Subcutaneous abdominal adipose tissue (tissue), 5 donors: ENCODE data around the gene PATZ1.
A peak's percentile ranks its signal among the peaks of the same experiment; 100 is the strongest.
"Not testable (repeated sequence)": the region's sequence is repeated elsewhere in the genome, so short reads cannot be mapped to it uniquely, and the experiment has no call there.

ENCODE experiments used
- H3K27ac ChIP-seq: one replicate; pipeline ENCODE4 v1.7.0; 2013; ENCODE audit warnings: low read depth, mild to moderate bottlenecking, inconsistent platforms, low read length, moderate library complexity
- H3K27me3 ChIP-seq, 5 donors: one replicate each; pipeline ENCODE4 v1.7.0; 2013; ENCODE audit warnings: low read length in 5 of 5, inconsistent platforms in 1 of 5; ENCODE audit not compliant: control insufficient read depth in 5 of 5, insufficient read depth in 4 of 5
- H3K36me3 ChIP-seq, 5 donors: one replicate each; pipeline ENCODE4 v1.7.0; 2013; ENCODE audit warnings: low read length in 5 of 5; ENCODE audit not compliant: control insufficient read depth in 5 of 5, insufficient read depth in 5 of 5
- H3K4me1 ChIP-seq, 5 donors: one replicate each; pipeline ENCODE4 v1.7.0; 2013; ENCODE audit warnings: low read length in 5 of 5, mild to moderate bottlenecking in 3 of 5, moderate library complexity in 1 of 5; ENCODE audit not compliant: control insufficient read depth in 5 of 5, insufficient read depth in 5 of 5
- H3K4me3 ChIP-seq, 5 donors: one replicate each; pipeline ENCODE4 v1.7.0; 2013; ENCODE audit warnings: low read length in 5 of 5, low read depth in 1 of 5
- H3K9ac ChIP-seq, 5 donors: one replicate each; pipeline ENCODE4 v1.7.0; 2013; ENCODE audit warnings: low read length in 5 of 5, mild to moderate bottlenecking in 4 of 5, moderate library complexity in 3 of 5
- H3K9me3 ChIP-seq, 5 donors: one replicate each; pipeline ENCODE4 v1.7.0; 2013; ENCODE audit warnings: low read length in 5 of 5; ENCODE audit not compliant: control insufficient read depth in 5 of 5
- donor health status: healthy.
- donor health status: healthy.
- donor health status: healthy.
- donor health status: healthy.
- donor health status: healthy.

The PATZ1 gene

GRCh38 chr22:31321421-31321820 lies 24.7 kb downstream of the PATZ1 start:
- Histone ChIP-seq H3K27ac (no peak overlapping the region), H3K4me3 (no peak overlapping the region), H3K4me1 (no peaks in the 10 kb centered on the region), H3K9ac (no peak overlapping the region), H3K36me3 (peaks cover 0 to 36% (median 18%) of the 10 kb centered on the region in 5 donors), H3K27me3 (no peaks in the 10 kb centered on the region), H3K9me3 (no peaks in the 10 kb centered on the region)

DNA sequence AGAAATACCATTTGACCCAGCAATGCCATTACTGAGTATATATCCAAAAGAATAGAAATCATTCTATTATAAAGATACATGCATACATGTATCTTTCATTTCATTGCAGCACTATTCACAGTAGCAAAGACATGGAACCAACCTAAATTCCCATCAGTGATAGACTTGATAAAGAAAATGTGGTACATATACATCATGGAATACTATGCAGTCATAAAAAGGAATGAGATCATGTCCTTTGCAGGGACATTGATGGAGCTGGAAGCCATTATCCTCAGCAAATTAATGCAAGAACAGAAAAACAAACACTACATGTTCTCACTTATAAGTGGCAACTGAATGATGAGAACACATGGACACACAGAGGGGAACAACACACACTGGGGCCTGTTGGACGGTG lies 31.9 kb downstream of the PATZ1 start:
- not testable (repeated sequence) for H3K4me1 ChIP-seq, H3K4me3 ChIP-seq, H3K27me3 ChIP-seq, H3K9ac ChIP-seq, H3K27ac ChIP-seq, H3K36me3 ChIP-seq, H3K9me3 ChIP-seq

DNA sequence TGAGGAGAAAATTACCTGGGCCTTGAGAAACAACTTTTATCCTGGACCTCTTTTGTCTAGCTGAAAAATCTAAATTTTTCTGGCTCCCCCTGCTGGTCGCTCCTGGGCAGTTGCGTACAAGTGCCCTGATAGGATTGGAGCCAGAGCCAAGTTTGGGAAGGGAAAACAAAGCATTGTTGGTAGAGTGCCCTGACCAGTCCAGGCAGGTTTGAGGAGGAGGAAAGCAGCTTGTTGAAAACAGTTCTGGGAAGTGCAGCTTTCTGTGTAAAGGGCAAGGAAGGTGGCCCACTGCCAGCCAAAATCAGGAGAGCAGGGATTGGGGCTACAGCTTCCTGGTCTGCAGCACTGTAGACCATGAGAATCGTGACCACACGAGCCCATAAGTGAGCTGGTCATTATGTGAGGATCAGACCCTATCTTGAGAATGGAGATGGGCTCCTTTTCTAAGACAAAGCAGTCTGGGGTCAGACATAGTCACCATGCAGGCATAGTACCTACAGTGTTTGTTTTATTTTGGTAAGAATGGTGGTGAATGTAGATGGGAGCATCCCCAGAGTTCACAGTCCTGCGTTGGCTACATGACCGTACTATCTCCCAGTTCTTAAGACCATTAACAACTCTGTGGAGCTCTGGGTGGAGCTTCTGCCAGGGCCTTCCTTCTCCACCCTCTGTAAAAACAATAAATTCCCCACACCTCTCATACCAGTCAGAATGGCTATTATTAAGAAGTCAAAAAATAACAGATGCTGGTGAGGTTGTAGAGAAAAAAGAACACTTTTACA lies 32.6 kb downstream of the PATZ1 start:
- H3K36me3 ChIP-seq: no peaks in the 10 kb centered on the region
- no peaks in the 10 kb centered on the region for H3K27me3 ChIP-seq
- peaks cover 0 to 7% (median 4%) of the 10 kb centered on the region in 5 donors for H3K9me3 ChIP-seq
- no peak overlapping the region for H3K4me3 ChIP-seq
- H3K4me1 ChIP-seq: peaks cover 3 to 10% (median 6%) of the 10 kb centered on the region in 5 donors
- H3K9ac ChIP-seq: no peak overlapping the region
- peak overlapping the region; percentile 28 for H3K27ac ChIP-seq

DNA sequence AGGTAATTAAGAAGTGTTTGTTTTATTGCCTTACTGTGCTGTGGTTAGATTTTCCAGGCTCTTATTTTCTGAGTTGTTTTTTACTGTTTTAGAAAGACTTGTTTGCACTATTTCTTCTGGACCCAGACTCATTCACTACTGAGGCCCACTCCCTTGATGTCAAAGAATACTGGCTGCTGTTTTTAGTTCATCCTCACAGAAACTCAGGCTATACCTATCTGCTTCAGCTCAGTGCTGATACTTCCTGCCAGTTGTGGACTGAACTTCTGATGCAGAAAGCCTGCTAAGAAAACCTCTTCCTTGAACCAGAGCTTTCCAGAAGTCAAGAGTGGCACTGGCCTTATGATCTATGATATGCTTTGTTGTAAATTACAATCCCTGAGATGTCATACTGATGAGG lies 38.0 kb downstream of the PATZ1 start:
- no peaks in the 10 kb centered on the region for H3K27me3 ChIP-seq
- H3K36me3 ChIP-seq: no peaks in the 10 kb centered on the region
- H3K9ac ChIP-seq: no peak overlapping the region
- no peak overlapping the region for H3K4me3 ChIP-seq
- no peak overlapping the region for H3K27ac ChIP-seq
- no peaks in the 10 kb centered on the region for H3K9me3 ChIP-seq
- peaks cover 0 to 4% (median under 1%) of the 10 kb centered on the region in 5 donors for H3K4me1 ChIP-seq

GRCh38 chr22:31305194-31305593 lies 41.0 kb downstream of the PATZ1 start:
- Histone ChIP-seq H3K36me3 (no peaks in the 10 kb centered on the region), H3K9me3 (no peaks in the 10 kb centered on the region), H3K27ac (no peak overlapping the region), H3K4me1 (peaks cover 0 to 23% (median 12%) of the 10 kb centered on the region in 5 donors), H3K9ac (no peak overlapping the region), H3K4me3 (no peak overlapping the region), H3K27me3 (no peaks in the 10 kb centered on the region)

DNA sequence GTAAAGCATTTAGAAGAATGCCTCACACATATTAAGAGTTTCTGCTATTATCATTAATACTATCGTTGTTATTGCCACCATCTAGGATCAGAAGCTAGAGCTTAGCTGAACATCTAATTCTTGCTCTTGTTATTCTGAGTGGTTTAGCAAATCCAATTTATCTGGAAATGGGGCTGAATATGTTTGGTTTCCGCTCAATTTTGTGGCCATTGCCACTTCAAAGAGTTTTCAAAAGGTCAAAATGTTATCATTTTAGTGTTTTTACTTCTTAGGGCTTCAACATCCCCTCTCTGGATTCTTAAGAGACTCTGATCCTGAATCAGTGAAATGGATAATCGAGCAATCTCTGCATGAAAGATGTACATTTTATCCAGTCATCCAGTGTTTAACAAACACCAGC lies 43.6 kb downstream of the PATZ1 start:
- Histone ChIP-seq H3K36me3 (no peaks in the 10 kb centered on the region), H3K9ac (no peak overlapping the region), H3K9me3 (no peaks in the 10 kb centered on the region), H3K27ac (no peak overlapping the region), H3K4me3 (no peak overlapping the region), H3K27me3 (no peaks in the 10 kb centered on the region), H3K4me1 (peaks cover 0 to 22% (median 12%) of the 10 kb centered on the region in 5 donors)

- no peak overlapping the region for H3K4me3 ChIP-seq
- no peaks in the 10 kb centered on the region for H3K9me3 ChIP-seq
- peaks cover 2 to 25% (median 16%) of the 10 kb centered on the region in 5 donors for H3K4me1 ChIP-seq
- H3K9ac ChIP-seq: no peak overlapping the region
- no peaks in the 10 kb centered on the region for H3K27me3 ChIP-seq
- no peak overlapping the region for H3K27ac ChIP-seq
- no peaks in the 10 kb centered on the region for H3K36me3 ChIP-seq
Measured at GRCh38 chr22:31302006-31302405, 44.1 kb downstream of the PATZ1 start.

DNA sequence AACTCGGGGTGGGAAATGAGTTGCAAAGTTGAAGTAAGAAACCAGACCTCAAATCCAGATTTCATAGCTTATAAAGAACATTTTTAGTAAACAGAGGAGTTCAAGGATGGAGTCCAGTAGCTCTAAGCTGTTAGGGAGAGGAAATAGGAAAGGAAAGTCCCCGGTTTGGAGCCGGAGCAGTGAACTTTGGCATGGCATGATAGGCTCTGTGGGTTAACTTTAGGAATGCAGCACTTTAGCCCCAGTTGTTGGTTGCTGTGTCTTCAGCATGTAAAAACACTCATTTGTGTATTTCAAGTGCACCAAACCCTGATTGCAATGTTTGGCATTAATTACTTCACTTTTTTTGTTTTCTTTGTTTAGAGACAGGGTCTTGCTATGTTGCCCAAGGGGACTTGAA lies 45.2 kb downstream of the PATZ1 start:
- H3K9me3 ChIP-seq: no peaks in the 10 kb centered on the region
- H3K27me3 ChIP-seq: no peaks in the 10 kb centered on the region
- no peaks in the 10 kb centered on the region for H3K36me3 ChIP-seq
- H3K4me3 ChIP-seq: no peak overlapping the region
- peak overlapping the region in 1 of 5 donors; percentile 19 for H3K9ac ChIP-seq
- no peak overlapping the region for H3K27ac ChIP-seq
- H3K4me1 ChIP-seq: peaks cover 5 to 37% (median 27%) of the 10 kb centered on the region in 5 donors

GRCh38 chr22:31295831-31296657 lies 50.1 kb downstream of the PATZ1 start:
- Histone ChIP-seq H3K4me3 (peak overlapping the region in 2 of 5 donors; percentile 1 to 8), H3K4me1 (peaks cover 7 to 60% (median 56%) of the 10 kb centered on the region in 5 donors), H3K9ac (peak overlapping the region in 2 of 5 donors; percentile 45 to 59), H3K27ac (peak overlapping the region; percentile 88), H3K36me3 (no peaks in the 10 kb centered on the region), H3K9me3 (no peaks in the 10 kb centered on the region), H3K27me3 (no peaks in the 10 kb centered on the region)

DNA sequence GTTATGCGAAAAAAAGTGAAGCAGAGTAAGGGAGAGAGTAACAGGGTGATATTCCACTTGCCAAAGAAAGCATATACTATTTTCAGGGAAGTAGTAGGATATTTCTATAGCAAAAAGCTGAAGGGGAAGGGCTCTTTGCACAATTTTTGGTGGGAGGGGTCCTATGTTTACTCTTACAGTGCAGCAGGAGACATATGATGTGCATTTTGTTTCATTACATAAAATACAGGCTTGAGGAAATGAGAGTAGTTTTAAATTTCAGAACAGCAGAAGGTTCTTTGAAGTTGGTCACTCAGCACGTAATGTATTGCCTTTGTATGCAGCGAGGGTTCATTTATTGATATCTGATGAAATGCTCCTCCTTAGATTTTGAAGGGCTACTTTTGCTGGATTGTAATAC lies 50.8 kb downstream of the PATZ1 start:
- peaks cover 7 to 58% (median 51%) of the 10 kb centered on the region in 5 donors for H3K4me1 ChIP-seq
- no peaks in the 10 kb centered on the region for H3K27me3 ChIP-seq
- no peaks in the 10 kb centered on the region for H3K9me3 ChIP-seq
- H3K9ac ChIP-seq: peak overlapping the region in 2 of 5 donors; percentile 45 to 56
- H3K36me3 ChIP-seq: no peaks in the 10 kb centered on the region
- H3K27ac ChIP-seq: peak overlapping the region; percentile 88
- H3K4me3 ChIP-seq: no peak overlapping the region
